ENCODE results near the gene ZDHHC16. TPM values are rescaled to one million over a fixed set of nuclear protein-coding genes. Genes with fewer than 3 reads are reported as not detected.
"Not testable (repeated sequence)": the region's sequence is repeated elsewhere in the genome, so short reads cannot be mapped to it uniquely, and the experiment has no call there.

ZDHHC16 gene
- polyA plus RNA-seq (2013, experiment 1 of 2; ENCODE audit: insufficient read length), result 46.6 TPM
- 42.6 TPM for polyA plus RNA-seq (2013, experiment 2 of 2; ENCODE audit: insufficient read length)

GRCh38 chr10:97445722-97446639 is at the start of gene ZDHHC16, which contains the start of gene EXOSC1:
Gene ZDHHC16, plus strand, starts transcription at chr10:97446175. Its CDS starts 5,501 bp downstream, at chr10:97451676.
Gene EXOSC1, minus strand, starts transcription at chr10:97446006. Its CDS starts 21 bp downstream, at chr10:97445985.
- DNase-seq, result peak; percentile 95

GRCh38 chr10:97399843-97400545 is 46.0 kb upstream of the ZDHHC16 start:
- peak; percentile 43 for DNase-seq

GRCh38 chr10:97400665-97401454 is 45.1 kb upstream of the ZDHHC16 start, which contains the start of gene RRP12:
Gene RRP12, minus strand, starts transcription at chr10:97401340. Its CDS starts 109 bp downstream, at chr10:97401231.
- DNase-seq, result peak; percentile 99

GRCh38 chr10:97401455-97401919 is 44.5 kb upstream of the ZDHHC16 start:
- no peak for DNase-seq

- no peak for DNase-seq
Observed at GRCh38 chr10:97404044-97404443, 41.9 kb upstream of the ZDHHC16 start.

- DNase-seq, result no peak
Observed at GRCh38 chr10:97406064-97406463, 39.9 kb upstream of the ZDHHC16 start.

- DNase-seq, result not testable (repeated sequence)
Observed at GRCh38 chr10:97406483-97406882, 39.5 kb upstream of the ZDHHC16 start.

GRCh38 chr10:97407211-97407951 is 38.6 kb upstream of the ZDHHC16 start:
- peak; percentile 68 for DNase-seq

GRCh38 chr10:97407952-97408248 is 38.1 kb upstream of the ZDHHC16 start:
- no peak for DNase-seq

GRCh38 chr10:97408496-97408992 is 37.4 kb upstream of the ZDHHC16 start:
- DNase-seq, result no peak

- DNase-seq, result no peak
Observed at GRCh38 chr10:97411406-97411805, 34.6 kb upstream of the ZDHHC16 start.

- no peak for DNase-seq
Observed at GRCh38 chr10:97412891-97413304, 33.1 kb upstream of the ZDHHC16 start.

GRCh38 chr10:97416565-97416964 is 29.4 kb upstream of the ZDHHC16 start:
- no peak for DNase-seq

- DNase-seq, result not testable (repeated sequence)
Observed at GRCh38 chr10:97423757-97424098, 22.2 kb upstream of the ZDHHC16 start.

GRCh38 chr10:97425964-97426775 is 19.8 kb upstream of the ZDHHC16 start, which contains the start of gene PGAM1:
Gene PGAM1, plus strand, starts transcription at chr10:97426191. Its CDS starts 117 bp downstream, at chr10:97426308.
- peak; percentile 96 for DNase-seq

GRCh38 chr10:97426776-97427570 is 19.0 kb upstream of the ZDHHC16 start:
- DNase-seq, result no peak

- peak; percentile 51 for DNase-seq
Observed at GRCh38 chr10:97427571-97428179, 18.3 kb upstream of the ZDHHC16 start.

GRCh38 chr10:97428572-97428981 is 17.4 kb upstream of the ZDHHC16 start:
- DNase-seq, result peak; percentile 65

- no peak for DNase-seq
Observed at GRCh38 chr10:97434055-97434454, 11.9 kb upstream of the ZDHHC16 start.
